ENCODE data around the gene ABCA5.
"Not testable (repeated sequence)": the region's sequence is repeated elsewhere in the genome, so short reads cannot be mapped to it uniquely, and the experiment has no call there.

Gene ABCA5

GRCh38 chr17:69207151-69207550 lies 119.8 kb downstream of the ABCA5 start:
- DNase-seq (ENCODE audit: low read depth in 2 of 2), result no peak

DNA sequence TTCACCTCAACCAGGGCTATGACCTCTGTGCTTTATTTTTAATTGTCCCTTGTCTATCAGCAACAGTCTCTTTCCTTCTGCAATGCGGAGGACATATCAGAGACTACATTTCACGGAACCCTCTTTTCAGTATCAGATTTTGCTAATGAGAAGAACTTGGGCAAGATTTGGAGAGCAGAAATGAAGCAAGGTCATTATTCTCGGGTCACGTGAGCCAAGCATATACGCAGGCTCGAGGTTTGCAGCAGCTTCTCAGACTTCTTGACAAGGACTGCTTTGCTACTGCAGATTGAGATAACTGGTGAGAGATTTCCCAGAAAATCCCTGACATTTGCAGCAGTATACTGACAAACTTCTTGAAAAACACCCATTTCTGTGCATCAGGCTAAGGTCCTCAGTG lies 128.7 kb downstream of the ABCA5 start:
- DNase-seq (ENCODE audit: low read depth in 2 of 2), result no peak

DNA sequence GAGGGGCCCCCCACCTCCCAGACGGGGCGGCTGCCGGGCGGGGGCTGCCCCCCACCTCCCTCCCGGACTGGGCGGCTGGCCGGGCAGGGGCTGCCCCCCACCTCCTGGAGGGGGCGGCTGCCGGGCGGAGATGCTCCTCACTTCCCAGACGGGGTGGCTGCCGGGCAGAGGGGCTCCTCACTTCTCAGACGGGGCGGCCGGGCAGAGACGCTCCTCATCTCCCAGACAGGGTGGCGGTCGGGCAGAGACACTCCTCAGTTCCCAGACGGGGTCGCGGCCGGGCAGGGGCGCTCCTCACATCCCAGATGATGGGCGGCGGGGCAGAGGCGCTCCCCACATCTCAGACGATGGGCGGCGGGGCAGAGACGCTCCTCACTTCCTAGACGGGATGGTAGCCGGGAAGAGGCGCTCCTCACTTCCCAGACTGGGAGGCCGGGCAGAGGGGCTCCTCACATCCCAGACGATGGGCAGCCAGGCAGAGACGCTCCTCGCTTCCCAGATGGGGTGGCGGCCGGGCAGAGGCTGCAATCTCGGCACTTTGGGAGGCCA lies 130.8 kb downstream of the ABCA5 start:
- not testable (repeated sequence) for DNase-seq (ENCODE audit: low read depth in 2 of 2)

All from stimulated activated CD4-positive, alpha-beta T cell treated with anti-CD3 and anti-CD28 coated beads, Interleukin-1b, Interleukin-23, amount 100 ng/mL, for 4 hours (primary cell).